Lower leg skin (tissue), 4 donors: ENCODE results near the gene TRMU. TPM values are rescaled to one million over a fixed set of nuclear protein-coding genes. Genes with fewer than 3 reads are reported as not detected.

Experiments used
- DNase-seq, 2 donors: peaks; one replicate each; pipeline ENCODE4 v3.0.0-alpha.2; 2019; ENCODE audit warnings: low spot score in 2 of 2
- H3K4me3 ChIP-seq: fragments of 200-600 bp; sonication (generic); 2 replicates; pipeline ENCODE4 v1.5.1; 2017; ENCODE audit warnings: mild to moderate bottlenecking, low read depth; ENCODE audit not compliant: poor library complexity, severe bottlenecking
- CTCF ChIP-seq, 3 donors: fragments of 450-650 bp; IDR thresholded peaks; one replicate each; pipeline ENCODE4 v1.5.1; 2016; ENCODE audit warnings: antibody characterized with exemption in 3 of 3, mild to moderate bottlenecking in 3 of 3, moderate library complexity in 2 of 3
- POLR2A ChIP-seq, 2 donors: fragments of 450-650 bp; IDR thresholded peaks; one replicate each; pipeline ENCODE4 v1.6.1; 2016 to 2017; ENCODE audit warnings: antibody characterized with exemption in 2 of 2, mild to moderate bottlenecking in 1 of 2, moderate library complexity in 1 of 2
- WGBS, 2 donors: methylation state at CpG; one replicate each; pipeline ENCODE4 v1.1.5; 2018; 5-methylcytosine and 5-hydroxymethylcytosine counted together
- intact Hi-C: fragments of 100-400 bp; cut with DNase I; formaldehyde crosslinking; loops from one replicate; pipeline ENCODE4 v1.15.0; 2023; ENCODE audit warnings: low total_unique reads
- total RNA-seq, 4 donors: library from RNA; depleted of rRNA; stranded (reverse); fragments of >200 nt; gene quantifications; one replicate each; pipeline ENCODE4 v1.1.0, GENCODE V29; 2016

TRMU gene
- total RNA-seq, 4 donors from 2014 or later, result 26.8 to 43.5 (median 32.7) TPM

- no peak overlapping the region for H3K4me3 ChIP-seq
- no peak for DNase-seq
- intact Hi-C loops, result no loop called here
- WGBS, 2 donors, result 96 to 98% methylated on average over 23 of the region's 23 CpGs
- TF ChIP-seq CTCF (IDR thresholded peaks at IDR 0.05) (no peak), POLR2A (IDR thresholded peaks at IDR 0.05) (no peak)
Measured at GRCh38 chr22:46326066-46326680, 9.3 kb upstream of the TRMU start.

GRCh38 chr22:46327691-46328465 lies 7.6 kb upstream of the TRMU start:
- TF ChIP-seq CTCF (IDR thresholded peaks at IDR 0.05) (no peak), POLR2A (IDR thresholded peaks at IDR 0.05) (no peak)
- DNase-seq, result no peak
- intact Hi-C loops, result no loop called here
- 95% methylated on average over 13 of the region's 13 CpGs for WGBS, 2 donors
- no peak overlapping the region for H3K4me3 ChIP-seq

GRCh38 chr22:46328797-46329196 lies 6.7 kb upstream of the TRMU start:
- WGBS, 2 donors, result 91 to 94% methylated on average over 10 to 11 of the region's 11 CpGs
- intact Hi-C loops, result no loop called here

GRCh38 chr22:46329616-46330015 lies 5.9 kb upstream of the TRMU start:
- intact Hi-C loops, result no loop called here
- no peak overlapping the region for H3K4me3 ChIP-seq
- TF ChIP-seq POLR2A (IDR thresholded peaks at IDR 0.05), result no peak
- TF ChIP-seq CTCF (IDR thresholded peaks at IDR 0.05), result no peak
- DNase-seq, result no peak
- 90 to 91% methylated on average over 8 of the region's 8 CpGs for WGBS, 2 donors

More at GRCh38 chr22:46328797-46329196, 6.7 kb upstream of the TRMU start:
- no peak overlapping the region for H3K4me3 ChIP-seq
- no peak for TF ChIP-seq CTCF (IDR thresholded peaks at IDR 0.05)
- TF ChIP-seq POLR2A (IDR thresholded peaks at IDR 0.05), result no peak
- DNase-seq, result no peak

- TF ChIP-seq CTCF (IDR thresholded peaks at IDR 0.05) (no peak), POLR2A (IDR thresholded peaks at IDR 0.05) (no peak)
- 97% methylated on average over 4 of the region's 4 CpGs for WGBS, 2 donors
- intact Hi-C loops, result no loop called here
- DNase-seq, result no peak
- H3K4me3 ChIP-seq, result no peak overlapping the region
Measured at GRCh38 chr22:46330426-46330825, 5.1 kb upstream of the TRMU start.
